ENCODE measurements around the gene LRRTM4. TPM values are rescaled to one million over a fixed set of nuclear protein-coding genes. Genes with fewer than 3 reads are reported as not detected.

Gene LRRTM4
- total RNA-seq, 1 donor from 2014 or later: 0.41 TPM

DNA sequence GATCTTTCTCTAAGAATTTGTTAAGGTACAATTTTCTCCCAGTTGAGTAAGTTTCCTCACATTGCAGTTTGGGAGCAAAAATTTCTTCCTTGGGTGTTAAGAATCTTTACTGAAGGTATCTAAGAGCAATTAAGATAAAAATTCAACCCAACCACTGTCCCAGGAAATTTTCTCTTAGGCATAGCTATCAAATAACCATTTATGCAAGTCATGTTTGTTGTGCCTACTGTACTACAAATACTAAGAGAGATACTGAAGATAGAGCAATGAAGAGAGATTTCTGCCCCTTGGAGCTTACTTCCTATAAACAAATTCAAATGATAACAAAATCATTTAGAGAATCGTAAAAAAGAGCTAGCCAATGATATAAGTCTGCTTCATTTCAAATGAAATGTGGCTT is 402.8 kb downstream of the LRRTM4 start:
- intact Hi-C loops (cut with DNase I): no loop called here
- Histone ChIP-seq H3K36me3 (no peaks in the 10 kb centered on the region), H3K4me3 (no peak overlapping the region), H3K4me1 (no peaks in the 10 kb centered on the region), H3K27ac (no peak overlapping the region), H3K27me3 (no peaks in the 10 kb centered on the region), H3K9me3 (no peaks in the 10 kb centered on the region)
- no peak for TF ChIP-seq CTCF (IDR thresholded peaks at IDR 0.05)
- ATAC-seq: no peak
- no peak for DNase-seq

DNA sequence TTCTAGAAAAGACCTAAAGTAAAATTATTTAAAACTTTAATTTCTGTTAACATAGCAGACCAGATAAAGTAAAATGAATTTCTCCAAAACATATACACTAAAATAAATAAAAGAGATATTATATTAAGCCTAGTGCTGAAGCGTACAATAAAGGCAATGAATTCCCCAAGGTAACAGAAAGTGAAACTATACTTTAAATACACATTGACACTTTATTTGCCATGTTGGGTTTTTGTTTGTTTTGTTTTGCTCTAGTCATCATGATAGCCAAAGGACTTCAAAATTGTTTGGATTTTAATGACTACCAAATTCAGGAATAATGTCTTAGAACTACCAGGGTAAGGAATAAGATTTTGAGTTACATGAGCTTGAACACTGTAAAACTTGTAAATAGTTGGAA is 413.3 kb downstream of the LRRTM4 start:
- no peak for ATAC-seq
- no peak for DNase-seq
- Histone ChIP-seq H3K27ac (no peak overlapping the region), H3K27me3 (no peaks in the 10 kb centered on the region), H3K4me3 (no peak overlapping the region), H3K4me1 (no peaks in the 10 kb centered on the region), H3K36me3 (no peaks in the 10 kb centered on the region), H3K9me3 (no peaks in the 10 kb centered on the region)
- TF ChIP-seq CTCF (IDR thresholded peaks at IDR 0.05): no peak
- intact Hi-C loops (cut with DNase I): no loop called here

GRCh38 chr2:77105008-77105407 is 417.2 kb downstream of the LRRTM4 start:
- H3K27ac ChIP-seq: no peak overlapping the region
- intact Hi-C loops (cut with DNase I): no loop called here
- H3K4me1 ChIP-seq: no peaks in the 10 kb centered on the region
- DNase-seq: no peak
- TF ChIP-seq CTCF (IDR thresholded peaks at IDR 0.05): no peak
- H3K9me3 ChIP-seq: no peaks in the 10 kb centered on the region
- no peaks in the 10 kb centered on the region for H3K27me3 ChIP-seq
- ATAC-seq: no peak
- no peaks in the 10 kb centered on the region for H3K36me3 ChIP-seq
- H3K4me3 ChIP-seq: no peak overlapping the region

GRCh38 chr2:77104554-77104953 is 417.6 kb downstream of the LRRTM4 start:
- Histone ChIP-seq H3K4me1 (no peaks in the 10 kb centered on the region), H3K27ac (no peak overlapping the region), H3K27me3 (no peaks in the 10 kb centered on the region), H3K4me3 (no peak overlapping the region), H3K9me3 (no peaks in the 10 kb centered on the region), H3K36me3 (no peaks in the 10 kb centered on the region)
- ATAC-seq (no peak), DNase-seq (no peak)
- no peak for TF ChIP-seq CTCF (IDR thresholded peaks at IDR 0.05)
- intact Hi-C loops (cut with DNase I): no loop called here

DNA sequence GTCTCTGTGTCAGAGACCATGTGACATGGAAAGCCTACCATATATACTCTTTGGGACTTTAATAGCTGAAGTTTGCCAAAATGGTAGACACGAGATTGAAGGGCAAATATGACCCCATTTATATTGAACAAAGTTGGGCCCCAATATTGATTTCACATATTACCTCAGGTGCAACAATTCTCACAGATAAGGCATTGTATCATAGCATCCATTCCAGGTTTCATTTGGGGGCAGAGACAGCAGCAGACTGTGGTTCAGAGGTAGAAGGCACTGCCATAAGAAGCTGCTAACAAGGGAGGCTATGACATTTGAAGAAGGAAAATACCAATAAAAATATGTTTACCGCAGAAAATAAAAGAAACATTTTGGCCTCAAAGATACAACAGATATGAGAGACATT is 419.2 kb downstream of the LRRTM4 start:
- Histone ChIP-seq H3K27ac (no peak overlapping the region), H3K4me1 (no peaks in the 10 kb centered on the region), H3K4me3 (no peak overlapping the region), H3K36me3 (no peaks in the 10 kb centered on the region), H3K9me3 (no peaks in the 10 kb centered on the region), H3K27me3 (no peaks in the 10 kb centered on the region)
- DNase-seq (no peak), ATAC-seq (no peak)
- TF ChIP-seq CTCF (IDR thresholded peaks at IDR 0.05): no peak
- intact Hi-C loops (cut with DNase I): no loop called here

- no peaks in the 10 kb centered on the region for H3K9me3 ChIP-seq
- DNase-seq (no peak), ATAC-seq (no peak)
- H3K27me3 ChIP-seq: no peaks in the 10 kb centered on the region
- no peak overlapping the region for H3K4me3 ChIP-seq
- no peaks in the 10 kb centered on the region for H3K4me1 ChIP-seq
- no peak for TF ChIP-seq CTCF (IDR thresholded peaks at IDR 0.05)
- intact Hi-C loops (cut with DNase I): no loop called here
- no peaks in the 10 kb centered on the region for H3K36me3 ChIP-seq
- H3K27ac ChIP-seq: no peak overlapping the region
Observed at GRCh38 chr2:77101796-77102452, 420.3 kb downstream of the LRRTM4 start.

Measured in upper lobe of right lung (tissue), 1 donor.